ENCODE results near the gene EEF1AKMT2.

Gene EEF1AKMT2

GRCh38 chr10:124736491-124737136, 55.1 kb downstream of the EEF1AKMT2 start:
- Histone ChIP-seq H3K9ac (ENCODE audit: low read length) (peak overlapping the region; percentile 98), H3K9me2 (replicated peaks; ENCODE audit: insufficient read depth, low read length) (no peaks in the 10 kb centered on the region), H3K27me3 (ENCODE audit: low read length) (no peaks in the 10 kb centered on the region), H3K4me3 (ENCODE audit: insufficient read depth, low read length, poor library complexity, severe bottlenecking) (peak overlapping the region; percentile 26), H3K9me3 (ENCODE audit: insufficient read depth, low read length) (no peaks in the 10 kb centered on the region), H3K27ac (ENCODE audit: low read depth, low read length) (peak overlapping the region; percentile 97), H3K36me3 (ENCODE audit: low read length) (no peaks in the 10 kb centered on the region), H3K79me2 (ENCODE audit: insufficient read depth, low read length) (peaks cover 100% of the 10 kb centered on the region), H2AFZ (ENCODE audit: low read depth, low read length, severe bottlenecking) (no peak overlapping the region), H3F3A (ENCODE audit: insufficient read depth) (peaks cover 28% of the 10 kb centered on the region), H4K20me1 (ENCODE audit: low read depth, low read length) (peaks cover 4% of the 10 kb centered on the region; the same call in 1 of the 2 replicates), H3K4me2 (ENCODE audit: low read depth, low read length, poor library complexity, severe bottlenecking) (peak overlapping the region; percentile 95)
- TF ChIP-seq EZH2phosphoT487 (conservative IDR thresholded peaks at IDR 0.05; ENCODE audit: low read length): no peak
- TF ChIP-seq, protein P1, sequence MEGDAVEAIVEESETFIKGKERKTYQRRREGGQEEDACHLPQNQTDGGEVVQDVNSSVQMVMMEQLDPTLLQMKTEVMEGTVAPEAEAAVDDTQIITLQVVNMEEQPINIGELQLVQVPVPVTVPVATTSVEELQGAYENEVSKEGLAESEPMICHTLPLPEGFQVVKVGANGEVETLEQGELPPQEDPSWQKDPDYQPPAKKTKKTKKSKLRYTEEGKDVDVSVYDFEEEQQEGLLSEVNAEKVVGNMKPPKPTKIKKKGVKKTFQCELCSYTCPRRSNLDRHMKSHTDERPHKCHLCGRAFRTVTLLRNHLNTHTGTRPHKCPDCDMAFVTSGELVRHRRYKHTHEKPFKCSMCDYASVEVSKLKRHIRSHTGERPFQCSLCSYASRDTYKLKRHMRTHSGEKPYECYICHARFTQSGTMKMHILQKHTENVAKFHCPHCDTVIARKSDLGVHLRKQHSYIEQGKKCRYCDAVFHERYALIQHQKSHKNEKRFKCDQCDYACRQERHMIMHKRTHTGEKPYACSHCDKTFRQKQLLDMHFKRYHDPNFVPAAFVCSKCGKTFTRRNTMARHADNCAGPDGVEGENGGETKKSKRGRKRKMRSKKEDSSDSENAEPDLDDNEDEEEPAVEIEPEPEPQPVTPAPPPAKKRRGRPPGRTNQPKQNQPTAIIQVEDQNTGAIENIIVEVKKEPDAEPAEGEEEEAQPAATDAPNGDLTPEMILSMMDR (IDR thresholded peaks at IDR 0.05; ENCODE audit: insufficient read depth, low read length, poor library complexity, severe bottlenecking): no peak

- H3K27me3 ChIP-seq (ENCODE audit: low read length): no peaks in the 10 kb centered on the region
- H4K20me1 ChIP-seq (ENCODE audit: low read depth, low read length): peaks cover 4% of the 10 kb centered on the region; the same call in 1 of the 2 replicates
Observed at GRCh38 chr10:124735491-124736286, 56.0 kb downstream of the EEF1AKMT2 start.

GRCh38 chr10:124734311-124735166, 57.1 kb downstream of the EEF1AKMT2 start:
- Histone ChIP-seq H3K4me2 (ENCODE audit: low read depth, low read length, poor library complexity, severe bottlenecking) (peak overlapping the region; percentile 95), H3K9ac (ENCODE audit: low read length) (peak overlapping the region; percentile 98)

More at GRCh38 chr10:124735491-124736286, 56.0 kb downstream of the EEF1AKMT2 start:
- Histone ChIP-seq H2AFZ (ENCODE audit: low read depth, low read length, severe bottlenecking) (no peak overlapping the region), H3K4me3 (ENCODE audit: insufficient read depth, low read length, poor library complexity, severe bottlenecking) (peak overlapping the region; percentile 26), H3K9me2 (replicated peaks; ENCODE audit: insufficient read depth, low read length) (no peaks in the 10 kb centered on the region), H3K9me3 (ENCODE audit: insufficient read depth, low read length) (no peaks in the 10 kb centered on the region), H3K79me2 (ENCODE audit: insufficient read depth, low read length) (peaks cover 100% of the 10 kb centered on the region), H3K27ac (ENCODE audit: low read depth, low read length) (peak overlapping the region; percentile 97), H3K4me2 (ENCODE audit: low read depth, low read length, poor library complexity, severe bottlenecking) (peak overlapping the region; percentile 95), H3F3A (ENCODE audit: insufficient read depth) (peaks cover 20% of the 10 kb centered on the region), H3K9ac (ENCODE audit: low read length) (peak overlapping the region; percentile 98), H3K36me3 (ENCODE audit: low read length) (no peaks in the 10 kb centered on the region)
- TF ChIP-seq, protein P1 (IDR thresholded peaks at IDR 0.05; ENCODE audit: insufficient read depth, low read length, poor library complexity, severe bottlenecking): no peak
- no peak for TF ChIP-seq EZH2phosphoT487 (conservative IDR thresholded peaks at IDR 0.05; ENCODE audit: low read length)

More at GRCh38 chr10:124734311-124735166, 57.1 kb downstream of the EEF1AKMT2 start:
- peaks cover 100% of the 10 kb centered on the region for H3K79me2 ChIP-seq (ENCODE audit: insufficient read depth, low read length)
- TF ChIP-seq, protein P1 (IDR thresholded peaks at IDR 0.05; ENCODE audit: insufficient read depth, low read length, poor library complexity, severe bottlenecking): no peak
- no peak for TF ChIP-seq EZH2phosphoT487 (conservative IDR thresholded peaks at IDR 0.05; ENCODE audit: low read length)
- H3K27me3 ChIP-seq (ENCODE audit: low read length): no peaks in the 10 kb centered on the region
- peak overlapping the region; percentile 97 for H3K27ac ChIP-seq (ENCODE audit: low read depth, low read length)
- no peak overlapping the region for H2AFZ ChIP-seq (ENCODE audit: low read depth, low read length, severe bottlenecking)
- H3F3A ChIP-seq (ENCODE audit: insufficient read depth): peaks cover 24% of the 10 kb centered on the region
- no peaks in the 10 kb centered on the region for H3K9me3 ChIP-seq (ENCODE audit: insufficient read depth, low read length)
- no peaks in the 10 kb centered on the region for H3K9me2 ChIP-seq (replicated peaks; ENCODE audit: insufficient read depth, low read length)
- H3K36me3 ChIP-seq (ENCODE audit: low read length): peaks cover 4% of the 10 kb centered on the region; the same call in 1 of the 2 replicates
- H4K20me1 ChIP-seq (ENCODE audit: low read depth, low read length): peaks cover 4% of the 10 kb centered on the region; the same call in 1 of the 2 replicates
- H3K4me3 ChIP-seq (ENCODE audit: insufficient read depth, low read length, poor library complexity, severe bottlenecking): no peak overlapping the region

Measured in SU-DHL-6 (cell line).